Upper lobe of left lung (tissue), 6 donors: ENCODE results near the gene ULBP3. TPM values are rescaled to one million over a fixed set of nuclear protein-coding genes. Genes with fewer than 3 reads are reported as not detected.
A peak's percentile ranks its signal among the peaks of the same experiment; 100 is the strongest.
"Not testable (repeated sequence)": the region's sequence is repeated elsewhere in the genome, so short reads cannot be mapped to it uniquely, and the experiment has no call there.

Experiments
- ATAC-seq, 2 donors: fragments of 200-7000 bp; cut with Tn5 transposase; one replicate each; pipeline ENCODE4 v1.9.1; 2022; ENCODE audit warnings: mild to moderate bottlenecking in 2 of 2, moderate library complexity in 2 of 2; ENCODE audit not compliant: low FRiP score in 2 of 2
- DNase-seq, 2 donors: peaks; one replicate each; pipeline ENCODE4 v3.0.0-alpha.2; 2019 to 2020
- H3K27ac ChIP-seq, 4 donors: fragments of 200-600 bp; sonication (generic); one replicate each; pipeline ENCODE4 v1.5.1; 2016 to 2019
- H3K27me3 ChIP-seq, 4 donors: fragments of 200-600 bp; sonication (generic); one replicate each; pipeline ENCODE4 v1.5.1; 2017 to 2019
- H3K36me3 ChIP-seq, 4 donors: fragments of 200-600 bp; sonication (generic); one replicate each; pipeline ENCODE4 v1.5.1; 2016 to 2019
- H3K4me1 ChIP-seq, 4 donors: fragments of 200-600 bp; sonication (generic); one replicate each; pipeline ENCODE4 v1.5.1; 2018 to 2019
- H3K4me3 ChIP-seq, 4 donors: fragments of 200-600 bp; sonication (generic); one replicate each; pipeline ENCODE4 v1.5.1; 2017 to 2019; ENCODE audit warnings: mild to moderate bottlenecking in 2 of 4, moderate library complexity in 1 of 4
- H3K9me3 ChIP-seq, 4 donors: fragments of 200-600 bp; sonication (generic); one replicate each; pipeline ENCODE4 v1.5.1; 2018 to 2019
- CTCF ChIP-seq, 6 experiments: fragments of 450-650 bp in 4 of 6; fragments of 200-600 bp in 2 of 6; sonication (generic) in 2 of 6; IDR thresholded peaks; one replicate each; pipeline ENCODE4 v1.5.1; 2016 to 2019; ENCODE audit warnings: antibody characterized with exemption in 6 of 6
- EP300 ChIP-seq, 4 donors: sonication (generic); formaldehyde crosslinking; IDR thresholded peaks; one replicate each; pipeline ENCODE4 v1.5.1; 2017; ENCODE audit warnings: antibody characterized with exemption in 4 of 4, control low read depth in 2 of 4
- POLR2A ChIP-seq, 4 donors: fragments of 450-650 bp; IDR thresholded peaks; one replicate each; pipeline ENCODE4 v1.5.1; 2016 to 2017; ENCODE audit warnings: antibody characterized with exemption in 4 of 4, mild to moderate bottlenecking in 2 of 4
- POLR2AphosphoS5 ChIP-seq, 2 donors: sonication (generic); formaldehyde crosslinking; IDR thresholded peaks; one replicate each; pipeline ENCODE4 v1.5.1; 2017; ENCODE audit warnings: antibody characterized with exemption in 2 of 2
- WGBS, 2 donors: methylation state at CpG; one replicate each; pipeline ENCODE4 v1.1.5; 2017 to 2018; 5-methylcytosine and 5-hydroxymethylcytosine counted together
- total RNA-seq, 6 donors: library from RNA; depleted of rRNA in 4 of 6; stranded (reverse); fragments of >200 nt in 4 of 6; gene quantifications; one replicate each; pipeline versions ENCODE4 v1.1.0 to v1.2.1, GENCODE V29; 2016 to 2021
- donor health status: DM: no; HTN: no; CAD: no; lungs with moderate emphysema.
- donor health status: DM: no; HTN: yes; CAD: no; lungs with severe emphysema.

The ULBP3 gene
- total RNA-seq, 6 donors from 2014 or later, result 2.5 to 7.0 (median 4.9) TPM; not detected in 2

GRCh38 chr6:150063640-150064039 is 5.3 kb downstream of the ULBP3 start:
- TF ChIP-seq CTCF (IDR thresholded peaks at IDR 0.05) (no peak), POLR2A (IDR thresholded peaks at IDR 0.05) (no peak), EP300 (IDR thresholded peaks at IDR 0.05) (no peak), POLR2AphosphoS5 (IDR thresholded peaks at IDR 0.05) (no peak)
- WGBS, 2 donors, result 93 to 94% methylated on average over 4 to 6 of the region's 6 CpGs
- DNase-seq (no peak), ATAC-seq (peak in 1 of 2 donors; percentile 21)
- H3K4me1 ChIP-seq, result peaks cover 6 to 13% (median 7%) of the 10 kb centered on the region in 4 donors
- H3K27ac ChIP-seq, result no peak overlapping the region
- H3K9me3 ChIP-seq, result no peaks in the 10 kb centered on the region
- no peaks in the 10 kb centered on the region for H3K36me3 ChIP-seq
- no peak overlapping the region for H3K4me3 ChIP-seq
- H3K27me3 ChIP-seq, result no peaks in the 10 kb centered on the region

GRCh38 chr6:150059973-150060372 is 8.9 kb downstream of the ULBP3 start:
- 35 to 62% methylated on average over 4 to 7 of the region's 7 CpGs for WGBS, 2 donors
- H3K4me3 ChIP-seq, H3K27ac ChIP-seq, H3K4me1 ChIP-seq, ATAC-seq, DNase-seq, H3K27me3 ChIP-seq, H3K36me3 ChIP-seq, H3K9me3 ChIP-seq: not testable (repeated sequence)

- Histone ChIP-seq H3K36me3 (no peaks in the 10 kb centered on the region), H3K4me3 (no peak overlapping the region), H3K4me1 (peaks cover 0 to 6% (median 0%) of the 10 kb centered on the region in 4 donors), H3K27ac (no peak overlapping the region), H3K9me3 (no peaks in the 10 kb centered on the region), H3K27me3 (no peaks in the 10 kb centered on the region)
- DNase-seq (no peak), ATAC-seq (no peak)
- 89 to 91% methylated on average over 6 of the region's 6 CpGs for WGBS, 2 donors
- TF ChIP-seq POLR2A (IDR thresholded peaks at IDR 0.05), result no peak
- no peak for TF ChIP-seq EP300 (IDR thresholded peaks at IDR 0.05)
- no peak for TF ChIP-seq CTCF (IDR thresholded peaks at IDR 0.05)
- no peak for TF ChIP-seq POLR2AphosphoS5 (IDR thresholded peaks at IDR 0.05)
Observed at GRCh38 chr6:150058986-150059385, 9.9 kb downstream of the ULBP3 start.

GRCh38 chr6:150058231-150058792 is 10.6 kb downstream of the ULBP3 start:
- DNase-seq, result no peak
- no peaks in the 10 kb centered on the region for H3K27me3 ChIP-seq

GRCh38 chr6:150057501-150057951 is 11.4 kb downstream of the ULBP3 start:
- no peak for TF ChIP-seq POLR2AphosphoS5 (IDR thresholded peaks at IDR 0.05)
- no peak for TF ChIP-seq POLR2A (IDR thresholded peaks at IDR 0.05)
- no peak for TF ChIP-seq CTCF (IDR thresholded peaks at IDR 0.05)
- TF ChIP-seq EP300 (IDR thresholded peaks at IDR 0.05), result no peak
- no peaks in the 10 kb centered on the region for H3K9me3 ChIP-seq
- no peaks in the 10 kb centered on the region for H3K27me3 ChIP-seq
- H3K4me1 ChIP-seq, result peaks cover 0 to 6% (median 0%) of the 10 kb centered on the region in 4 donors
- DNase-seq (peak in 1 of 2 donors; percentile 68), ATAC-seq (no peak)
- 87 to 88% methylated on average over 23 to 29 of the region's 29 CpGs for WGBS, 2 donors
- no peak overlapping the region for H3K4me3 ChIP-seq
- no peak overlapping the region for H3K27ac ChIP-seq
- no peaks in the 10 kb centered on the region for H3K36me3 ChIP-seq

More at GRCh38 chr6:150058231-150058792, 10.6 kb downstream of the ULBP3 start:
- Histone ChIP-seq H3K27ac (no peak overlapping the region), H3K4me1 (peaks cover 0 to 6% (median 0%) of the 10 kb centered on the region in 4 donors), H3K36me3 (no peaks in the 10 kb centered on the region), H3K4me3 (no peak overlapping the region), H3K9me3 (no peaks in the 10 kb centered on the region)
- peak in 1 of 2 donors; percentile 40 for ATAC-seq
- 86 to 90% methylated on average over 14 of the region's 14 CpGs for WGBS, 2 donors
- TF ChIP-seq EP300 (IDR thresholded peaks at IDR 0.05) (no peak), CTCF (IDR thresholded peaks at IDR 0.05) (no peak), POLR2AphosphoS5 (IDR thresholded peaks at IDR 0.05) (no peak), POLR2A (IDR thresholded peaks at IDR 0.05) (no peak)
